HEK293 (cell line): ENCODE results near the gene ASB6.

ENCODE experiments used
- CTCF ChIP-seq: fragments of 450-650 bp; formaldehyde crosslinking; IDR thresholded peaks from 2 replicates; pipeline ENCODE4 v1.5.1; 2016; ENCODE audit warnings: missing biosample characterization, missing genetic modification characterization
- HOXA7 ChIP-seq: sonication (generic); formaldehyde crosslinking; IDR thresholded peaks from 2 replicates; pipeline ENCODE4 v1.8.1; 2022; ENCODE audit warnings: missing genetic modification reagents, borderline replicate concordance
- ZFP3 ChIP-seq: fragments of 450-650 bp; formaldehyde crosslinking; IDR thresholded peaks from 2 replicates; pipeline ENCODE4 v1.5.1; 2016; ENCODE audit warnings: low read depth, missing biosample characterization, missing genetic modification characterization
- ZNF350 ChIP-seq: fragments of 450-650 bp; formaldehyde crosslinking; IDR thresholded peaks from 2 replicates; pipeline ENCODE4 v1.5.0; 2017; ENCODE audit warnings: missing biosample characterization, mild to moderate bottlenecking, missing genetic modification characterization

GRCh38 chr9:129655154-129655553 lies 13.2 kb upstream of the ASB6 start:
- TF ChIP-seq CTCF (tag by site-specific recombination) (no peak), ZFP3 (tag by site-specific recombination) (no peak), ZNF350 (tag by site-specific recombination) (no peak), HOXA7 (CRISPR knock-in tag) (no peak)
